NCI-H1417 treated with DMSO at 0.1 percent for 48 hours (cell line): ENCODE results near the gene SSRP1.
"Not testable (repeated sequence)": the region's sequence is repeated elsewhere in the genome, so short reads cannot be mapped to it uniquely, and the experiment has no call there.

Experiments used
- DNase-seq: peaks from one replicate; lab custom pipeline; 2025; lab: John Stamatoyannopoulos, UW

Gene SSRP1

GRCh38 chr11:57300785-57301184 lies 34.9 kb downstream of the SSRP1 start:
- DNase-seq = no peak

- no peak for DNase-seq
Observed at GRCh38 chr11:57299150-57299737, 36.4 kb downstream of the SSRP1 start.

- no peak for DNase-seq
Observed at GRCh38 chr11:57297221-57297620, 38.5 kb downstream of the SSRP1 start.

GRCh38 chr11:57296205-57296604 lies 39.5 kb downstream of the SSRP1 start:
- not testable (repeated sequence) for DNase-seq

- no peak for DNase-seq
Observed at GRCh38 chr11:57294225-57295131, 41.2 kb downstream of the SSRP1 start.

GRCh38 chr11:57290288-57290687 lies 45.4 kb downstream of the SSRP1 start:
- no peak for DNase-seq

- peak; percentile 30 for DNase-seq
Observed at GRCh38 chr11:57288771-57289579, 46.7 kb downstream of the SSRP1 start.

GRCh38 chr11:57287884-57288283 lies 47.8 kb downstream of the SSRP1 start:
- DNase-seq = no peak

GRCh38 chr11:57283231-57283990 lies 52.3 kb downstream of the SSRP1 start:
- DNase-seq = no peak

- not testable (repeated sequence) for DNase-seq
Observed at GRCh38 chr11:57281546-57281945, 54.1 kb downstream of the SSRP1 start.

GRCh38 chr11:57279116-57279515 lies 56.6 kb downstream of the SSRP1 start:
- no peak for DNase-seq

- no peak for DNase-seq
Observed at GRCh38 chr11:57278721-57279095, 57.0 kb downstream of the SSRP1 start.

- DNase-seq = peak; percentile 14
Observed at GRCh38 chr11:57277845-57278720, 57.6 kb downstream of the SSRP1 start.

GRCh38 chr11:57276971-57277675 lies 58.6 kb downstream of the SSRP1 start:
- no peak for DNase-seq

- no peak for DNase-seq
Observed at GRCh38 chr11:57276169-57276970, 59.3 kb downstream of the SSRP1 start.
